ENCODE results near the gene INAVA. TPM values are rescaled to one million over a fixed set of nuclear protein-coding genes. Genes with fewer than 3 reads are reported as not detected.
"Not testable (repeated sequence)": the region's sequence is repeated elsewhere in the genome, so short reads cannot be mapped to it uniquely, and the experiment has no call there.

The INAVA gene
- total and polyA plus RNA-seq, 9 donors: 1.2 to 5.3 (median 2.2) TPM

DNA sequence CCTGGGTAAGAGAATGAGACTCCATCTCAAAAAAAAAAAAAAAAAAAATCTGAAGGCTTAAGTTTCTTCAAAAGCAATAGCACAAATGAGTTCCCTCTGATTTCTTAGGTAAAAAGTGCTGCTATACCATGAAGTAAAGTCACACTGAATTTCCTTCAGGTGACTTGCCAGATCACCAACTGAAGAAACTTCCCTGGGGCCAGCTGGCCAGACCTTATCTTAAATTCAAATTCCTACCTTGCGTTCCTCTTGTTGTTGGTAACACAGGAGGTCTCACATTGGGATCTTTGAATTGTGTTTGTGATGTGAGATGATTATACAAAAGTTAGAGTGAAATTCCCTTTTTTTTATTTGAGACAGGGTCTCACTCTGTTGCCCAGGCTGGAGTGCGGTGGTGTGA lies 11.8 kb downstream of the INAVA start:
- no peaks in the 10 kb centered on the region for H3K9me3 ChIP-seq (replicated peaks; ENCODE audit: control insufficient read depth, low read depth, low read length)
- 100% methylated on average over 1 of the region's 2 CpGs for WGBS (ENCODE audit: insufficient coverage)
- H3K4me1 ChIP-seq (ENCODE audit: control insufficient read depth, insufficient read depth, low read length): no peaks in the 10 kb centered on the region

DNA sequence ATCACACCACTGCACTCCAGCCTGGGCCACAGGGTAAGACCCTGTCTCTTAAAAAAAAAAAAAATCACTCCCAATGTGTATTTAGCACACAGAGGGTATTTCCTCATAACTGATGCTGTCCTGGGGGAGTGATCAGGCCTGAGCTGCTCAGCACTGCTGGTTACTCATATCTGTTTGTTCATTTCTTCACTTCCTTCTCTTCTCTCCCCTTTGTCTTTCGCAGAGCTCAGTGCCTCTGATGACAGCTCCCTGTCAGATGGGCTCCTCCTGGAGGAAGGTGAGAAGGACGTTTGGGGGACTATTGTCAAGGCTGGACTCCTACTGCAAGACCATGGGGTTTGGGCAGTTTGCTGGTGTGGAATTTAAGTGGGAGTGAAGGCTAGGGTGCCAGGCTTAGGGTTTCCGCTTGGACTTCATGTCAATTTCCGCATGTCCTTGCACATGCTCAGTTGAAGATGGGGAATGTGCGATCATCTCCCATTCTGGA lies 13.0 kb downstream of the INAVA start:
- H3K4me1 ChIP-seq (ENCODE audit: control insufficient read depth, insufficient read depth, low read length): no peaks in the 10 kb centered on the region
- no peak overlapping the region for H3K27ac ChIP-seq (ENCODE audit: low read length)
- H3K27me3 ChIP-seq (ENCODE audit: control insufficient read depth, insufficient read depth, low read length): no peaks in the 10 kb centered on the region
- WGBS (ENCODE audit: insufficient coverage): 86% methylated on average over 3 of the region's 5 CpGs
- no peak overlapping the region for H3K4me3 ChIP-seq (ENCODE audit: low read length)
- H3K36me3 ChIP-seq (ENCODE audit: control insufficient read depth, insufficient read depth, low read length): no peaks in the 10 kb centered on the region
- DNase-seq: no peak
- H3K9me3 ChIP-seq (replicated peaks; ENCODE audit: control insufficient read depth, low read depth, low read length): no peaks in the 10 kb centered on the region

More for the DNA sequence above, 11.8 kb downstream of the INAVA start:
- Histone ChIP-seq H3K4me3 (ENCODE audit: low read length) (no peak overlapping the region), H3K27ac (ENCODE audit: low read length) (no peak overlapping the region), H3K27me3 (ENCODE audit: control insufficient read depth, insufficient read depth, low read length) (no peaks in the 10 kb centered on the region), H3K36me3 (ENCODE audit: control insufficient read depth, insufficient read depth, low read length) (no peaks in the 10 kb centered on the region)
- no peak for DNase-seq

DNA sequence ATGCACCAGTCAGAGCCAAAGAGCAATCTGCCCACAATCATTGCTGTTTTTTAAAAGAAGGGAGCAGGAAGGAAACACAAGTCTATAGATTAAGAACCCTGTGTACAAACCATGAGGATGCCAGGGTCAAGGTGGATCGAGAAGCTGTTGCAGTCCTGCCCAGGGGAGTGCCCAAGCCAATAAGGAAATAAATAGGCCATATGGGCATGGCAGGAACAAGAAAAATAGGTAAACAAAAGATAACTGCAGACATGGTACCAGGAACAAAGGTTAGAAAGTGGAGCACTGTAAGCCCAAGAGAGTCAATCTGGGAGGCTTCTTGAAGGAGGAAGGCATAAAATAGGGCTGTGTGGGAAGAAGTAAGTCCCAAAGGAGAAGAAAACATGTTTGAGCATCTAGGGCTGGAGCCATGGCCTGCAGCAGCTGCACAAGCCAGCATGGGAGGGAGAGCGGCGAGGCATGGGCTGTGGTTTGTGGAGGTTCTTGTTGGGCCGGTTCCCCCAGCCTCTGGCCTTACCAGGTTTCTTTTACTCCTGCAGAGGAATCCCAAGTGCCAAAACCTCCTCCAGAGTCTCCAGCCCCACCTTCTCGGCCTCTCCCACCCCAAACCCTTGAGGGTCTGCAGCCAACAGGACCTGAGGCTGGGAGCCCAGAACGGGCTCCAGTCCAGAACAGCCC lies 13.6 kb downstream of the INAVA start:
- no peak for DNase-seq
- Histone ChIP-seq H3K9me3 (replicated peaks; ENCODE audit: control insufficient read depth, low read depth, low read length) (no peaks in the 10 kb centered on the region), H3K36me3 (ENCODE audit: control insufficient read depth, insufficient read depth, low read length) (no peaks in the 10 kb centered on the region), H3K27me3 (ENCODE audit: control insufficient read depth, insufficient read depth, low read length) (no peaks in the 10 kb centered on the region), H3K4me3 (ENCODE audit: low read length) (no peak overlapping the region), H3K4me1 (ENCODE audit: control insufficient read depth, insufficient read depth, low read length) (peaks cover 3% of the 10 kb centered on the region), H3K27ac (ENCODE audit: low read length) (no peak overlapping the region)
- 81% methylated on average over 2 of the region's 6 CpGs for WGBS (ENCODE audit: insufficient coverage)

DNA sequence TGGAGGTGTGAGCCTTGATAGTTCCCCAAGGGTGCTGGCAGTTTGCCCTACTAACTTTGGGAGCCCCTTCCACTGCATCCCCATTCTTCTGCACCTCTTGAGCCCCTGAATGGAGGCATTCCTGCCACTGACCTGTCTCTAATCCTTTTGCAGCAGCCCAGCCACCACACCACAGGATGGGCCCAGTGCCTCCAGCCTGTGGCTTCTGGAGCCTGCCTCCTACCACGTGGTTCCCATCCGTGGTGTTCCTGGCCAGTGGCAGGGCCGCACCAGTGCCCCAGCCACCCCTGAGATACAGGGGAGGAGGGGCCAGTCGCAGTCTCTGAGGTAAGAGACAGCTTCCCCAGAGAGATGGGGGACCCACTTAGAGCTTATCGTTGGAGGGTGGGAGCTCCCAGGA lies 14.4 kb downstream of the INAVA start:
- WGBS (ENCODE audit: insufficient coverage): 91% methylated on average over 4 of the region's 5 CpGs
- no peak for DNase-seq
- Histone ChIP-seq H3K27ac (ENCODE audit: low read length) (no peak overlapping the region), H3K27me3 (ENCODE audit: control insufficient read depth, insufficient read depth, low read length) (no peaks in the 10 kb centered on the region), H3K4me1 (ENCODE audit: control insufficient read depth, insufficient read depth, low read length) (peaks cover 3% of the 10 kb centered on the region), H3K9me3 (replicated peaks; ENCODE audit: control insufficient read depth, low read depth, low read length) (no peaks in the 10 kb centered on the region), H3K4me3 (ENCODE audit: low read length) (no peak overlapping the region), H3K36me3 (ENCODE audit: control insufficient read depth, insufficient read depth, low read length) (no peaks in the 10 kb centered on the region)

DNA sequence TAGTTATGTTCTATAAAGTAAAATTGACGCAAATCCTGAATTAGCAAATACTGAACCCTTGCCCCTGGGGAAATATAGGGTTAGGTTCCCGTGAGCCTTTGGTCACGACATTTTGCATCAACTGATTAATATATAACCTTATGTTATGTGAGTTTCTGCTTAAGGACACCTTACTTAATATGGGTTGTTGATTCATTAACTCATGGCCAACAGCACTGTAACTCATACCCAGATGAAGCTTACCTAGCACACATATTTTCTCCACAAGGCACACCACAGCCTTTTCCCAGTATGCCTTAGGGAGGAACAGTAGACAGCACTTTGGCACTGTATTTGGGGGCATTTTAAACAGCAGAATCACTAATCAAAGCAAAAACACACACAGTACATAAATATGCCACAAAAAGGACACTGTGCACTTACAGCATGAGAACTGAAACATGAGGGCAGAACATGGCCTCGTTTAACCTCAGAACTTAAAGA lies 15.1 kb downstream of the INAVA start:
- WGBS (ENCODE audit: insufficient coverage): 100% methylated on average over 1 of the region's 4 CpGs
- Histone ChIP-seq H3K4me3 (ENCODE audit: low read length) (no peak overlapping the region), H3K27ac (ENCODE audit: low read length) (no peak overlapping the region), H3K27me3 (ENCODE audit: control insufficient read depth, insufficient read depth, low read length) (no peaks in the 10 kb centered on the region), H3K9me3 (replicated peaks; ENCODE audit: control insufficient read depth, low read depth, low read length) (no peaks in the 10 kb centered on the region), H3K36me3 (ENCODE audit: control insufficient read depth, insufficient read depth, low read length) (no peaks in the 10 kb centered on the region), H3K4me1 (ENCODE audit: control insufficient read depth, insufficient read depth, low read length) (peaks cover 3% of the 10 kb centered on the region)
- DNase-seq: no peak

DNA sequence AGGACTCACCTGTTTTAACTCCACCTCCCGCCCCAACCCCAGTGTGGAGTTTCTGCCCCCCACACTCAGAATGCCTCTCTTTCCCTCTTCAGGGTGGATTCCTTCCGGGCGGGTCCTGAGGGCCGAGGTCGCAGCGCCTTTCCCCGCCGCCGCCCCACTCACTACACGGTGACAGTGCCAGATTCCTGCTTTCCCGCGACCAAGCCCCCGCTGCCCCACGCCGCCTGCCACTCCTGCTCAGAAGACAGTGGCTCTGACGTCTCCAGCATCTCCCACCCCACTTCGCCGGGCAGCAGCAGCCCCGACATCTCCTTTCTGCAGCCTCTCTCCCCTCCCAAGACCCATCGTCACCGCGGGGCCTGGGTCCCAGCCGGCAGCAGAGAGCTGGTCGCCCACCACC lies 16.7 kb downstream of the INAVA start:
- H3K4me3 ChIP-seq (ENCODE audit: low read length): no peak overlapping the region
- H3K27ac ChIP-seq (ENCODE audit: low read length): no peak overlapping the region
- no peak for DNase-seq
- peaks cover 10% of the 10 kb centered on the region for H3K4me1 ChIP-seq (ENCODE audit: control insufficient read depth, insufficient read depth, low read length)
- no peaks in the 10 kb centered on the region for H3K36me3 ChIP-seq (ENCODE audit: control insufficient read depth, insufficient read depth, low read length)
- 87% methylated on average over 19 of the region's 24 CpGs for WGBS (ENCODE audit: insufficient coverage)
- H3K9me3 ChIP-seq (replicated peaks; ENCODE audit: control insufficient read depth, low read depth, low read length): no peaks in the 10 kb centered on the region
- no peaks in the 10 kb centered on the region for H3K27me3 ChIP-seq (ENCODE audit: control insufficient read depth, insufficient read depth, low read length)

DNA sequence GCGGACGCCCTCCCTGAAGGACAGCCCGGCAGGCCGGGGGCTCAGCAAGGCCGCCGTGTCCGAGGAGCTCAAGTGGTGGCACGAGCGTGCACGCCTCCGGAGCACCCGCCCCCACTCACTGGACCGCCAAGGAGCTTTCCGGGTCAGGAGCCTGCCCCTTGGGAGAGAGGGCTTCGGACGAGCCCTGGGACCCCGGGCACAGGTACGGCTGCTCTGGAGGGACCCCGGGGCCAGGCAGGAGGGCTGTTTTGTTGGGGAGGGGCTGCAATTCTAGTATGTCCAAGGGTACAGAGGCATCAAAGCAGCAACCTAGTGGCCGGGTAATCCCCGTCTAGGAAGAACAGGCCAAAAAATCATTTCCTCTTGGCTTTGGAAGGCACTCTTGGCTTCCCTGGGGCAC lies 17.2 kb downstream of the INAVA start:
- 83% methylated on average over 9 of the region's 21 CpGs for WGBS (ENCODE audit: insufficient coverage)
- H3K27me3 ChIP-seq (ENCODE audit: control insufficient read depth, insufficient read depth, low read length): not testable (repeated sequence)

DNA sequence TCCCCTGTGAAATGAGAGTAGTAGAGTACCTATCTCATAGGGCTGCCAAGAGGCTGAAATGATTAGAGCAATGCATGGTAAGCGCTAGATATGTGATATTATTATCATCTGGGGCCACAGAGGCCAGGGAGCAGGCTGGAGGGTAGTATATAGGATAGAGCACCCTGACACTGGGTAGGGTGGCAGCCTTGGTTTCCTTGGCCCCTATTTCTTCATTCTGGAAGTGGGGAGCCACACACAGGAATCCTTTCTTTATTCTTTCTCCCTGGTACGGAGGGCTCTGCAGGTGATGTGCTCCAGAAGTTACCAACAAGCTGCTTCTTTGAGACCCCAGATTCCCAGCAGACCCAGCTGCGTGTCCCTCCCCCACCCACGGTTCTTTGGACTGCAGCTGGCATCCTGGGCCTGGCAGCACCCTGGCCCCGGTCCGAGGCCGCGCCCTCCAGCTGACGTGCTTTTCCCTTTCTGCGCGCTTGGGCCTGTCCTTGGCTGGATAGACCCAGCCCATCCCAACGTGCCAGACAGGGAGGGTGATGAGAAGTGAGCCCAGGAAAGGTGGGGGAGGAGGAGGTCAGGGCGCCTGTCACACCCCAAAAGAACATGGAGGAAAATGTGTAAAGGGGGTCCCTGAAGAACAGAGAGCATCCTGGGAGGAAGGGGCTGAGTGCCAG lies 18.2 kb downstream of the INAVA start:
- no peak for DNase-seq
- H3K4me3 ChIP-seq (ENCODE audit: low read length): no peak overlapping the region
- H3K9me3 ChIP-seq (replicated peaks; ENCODE audit: control insufficient read depth, low read depth, low read length): no peaks in the 10 kb centered on the region
- peaks cover 22% of the 10 kb centered on the region for H3K4me1 ChIP-seq (ENCODE audit: control insufficient read depth, insufficient read depth, low read length)
- H3K27ac ChIP-seq (ENCODE audit: low read length): no peak overlapping the region
- no peaks in the 10 kb centered on the region for H3K36me3 ChIP-seq (ENCODE audit: control insufficient read depth, insufficient read depth, low read length)
- no peaks in the 10 kb centered on the region for H3K27me3 ChIP-seq (ENCODE audit: control insufficient read depth, insufficient read depth, low read length)
- WGBS (ENCODE audit: insufficient coverage): 82% methylated on average over 10 of the region's 13 CpGs

More for the DNA sequence above, 17.2 kb downstream of the INAVA start:
- H3K9me3 ChIP-seq (replicated peaks; ENCODE audit: control insufficient read depth, low read depth, low read length); H3K36me3 ChIP-seq (ENCODE audit: control insufficient read depth, insufficient read depth, low read length); DNase-seq; H3K4me3 ChIP-seq (ENCODE audit: low read length); H3K27ac ChIP-seq (ENCODE audit: low read length): not testable (repeated sequence)
- peaks cover 14% of the 10 kb centered on the region for H3K4me1 ChIP-seq (ENCODE audit: control insufficient read depth, insufficient read depth, low read length)

DNA sequence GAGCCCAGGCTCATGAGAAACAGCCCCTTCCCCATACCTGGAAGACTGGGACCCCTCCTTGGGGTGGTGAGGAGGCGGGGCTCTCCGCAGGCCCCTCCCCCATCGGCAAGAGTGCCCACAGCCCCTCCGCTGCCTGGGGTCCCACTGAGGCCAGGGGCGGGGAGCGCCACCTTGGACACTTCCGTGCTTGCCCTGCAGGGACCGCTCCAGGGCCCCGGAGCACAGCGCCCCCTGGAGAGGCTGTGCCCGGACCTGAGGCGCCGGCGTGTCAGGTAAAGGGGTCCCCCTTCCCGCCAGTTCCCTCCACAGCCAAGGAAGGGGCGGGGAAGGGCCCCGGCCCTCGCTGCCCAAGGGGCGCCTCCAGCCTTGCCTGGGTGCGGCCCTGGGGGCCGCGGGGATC lies 21.5 kb downstream of the INAVA start:
- Histone ChIP-seq H3K4me1 (ENCODE audit: control insufficient read depth, insufficient read depth, low read length) (peaks cover 24% of the 10 kb centered on the region), H3K27ac (ENCODE audit: low read length) (no peak overlapping the region), H3K27me3 (ENCODE audit: control insufficient read depth, insufficient read depth, low read length) (no peaks in the 10 kb centered on the region), H3K36me3 (ENCODE audit: control insufficient read depth, insufficient read depth, low read length) (no peaks in the 10 kb centered on the region), H3K9me3 (replicated peaks; ENCODE audit: control insufficient read depth, low read depth, low read length) (no peaks in the 10 kb centered on the region), H3K4me3 (ENCODE audit: low read length) (no peak overlapping the region)
- WGBS (ENCODE audit: insufficient coverage): 17% methylated on average over 12 of the region's 22 CpGs
- no peak for DNase-seq

DNA sequence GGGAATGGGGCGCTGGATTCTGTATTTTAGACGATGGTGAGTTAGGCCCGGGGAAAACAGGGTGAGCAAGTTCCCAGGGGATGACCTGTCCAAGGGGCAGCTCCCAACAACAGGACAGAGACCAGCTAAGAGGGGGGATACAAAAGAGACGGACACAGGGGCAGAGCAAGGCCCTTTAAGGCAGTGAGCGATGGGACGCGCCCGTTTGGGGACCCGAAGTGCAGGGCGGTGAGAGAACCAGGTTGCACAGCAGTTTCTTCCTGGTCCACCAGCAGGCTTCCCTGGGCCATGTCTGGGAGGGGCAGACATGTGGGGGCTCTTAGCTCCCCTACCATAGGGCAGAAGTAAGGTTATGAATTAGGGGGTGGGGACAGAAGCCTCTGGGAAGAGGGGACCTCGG lies 22.0 kb downstream of the INAVA start:
- 49% methylated on average over 11 of the region's 11 CpGs for WGBS (ENCODE audit: insufficient coverage)
- Histone ChIP-seq H3K9me3 (replicated peaks; ENCODE audit: control insufficient read depth, low read depth, low read length) (no peaks in the 10 kb centered on the region), H3K4me3 (ENCODE audit: low read length) (no peak overlapping the region), H3K36me3 (ENCODE audit: control insufficient read depth, insufficient read depth, low read length) (no peaks in the 10 kb centered on the region), H3K27ac (ENCODE audit: low read length) (no peak overlapping the region), H3K27me3 (ENCODE audit: control insufficient read depth, insufficient read depth, low read length) (no peaks in the 10 kb centered on the region), H3K4me1 (ENCODE audit: control insufficient read depth, insufficient read depth, low read length) (peaks cover 24% of the 10 kb centered on the region)
- DNase-seq: no peak

Data from muscle of leg (tissue), 11 donors.